ENCODE results near the gene RBFOX2.

DNA sequence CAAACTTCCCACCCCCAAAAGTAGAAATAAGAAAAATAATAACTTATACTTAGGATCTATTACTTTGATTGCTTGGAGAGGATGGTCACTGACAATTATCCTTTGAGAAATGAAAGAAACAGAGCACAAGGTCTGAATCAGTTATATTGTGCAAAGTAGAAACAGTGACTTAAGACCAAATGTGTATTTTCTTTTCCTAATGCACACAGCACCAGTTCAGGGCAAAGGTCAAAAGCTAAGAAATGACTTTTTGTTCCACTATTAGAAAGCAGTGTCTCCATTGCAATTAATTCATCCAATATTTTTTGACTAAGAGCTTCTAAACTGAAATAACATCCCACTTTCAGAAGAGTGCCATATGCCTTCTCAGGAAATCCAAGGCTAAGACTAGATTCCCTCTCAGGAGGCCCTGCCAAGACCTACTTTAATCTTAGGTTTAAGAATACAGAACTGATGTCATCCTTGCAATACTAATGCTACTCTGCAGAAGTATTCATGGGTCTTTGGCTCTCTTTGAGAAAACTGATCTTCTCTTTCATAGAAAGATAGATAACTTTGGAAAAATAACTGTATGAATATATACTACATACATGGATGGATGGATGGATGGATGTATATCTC is 164.0 kb downstream of the RBFOX2 start:
- TF ChIP-seq ZBTB7A (IDR thresholded peaks at IDR 0.05; ENCODE audit: low read depth) (no peak), YY1 (IDR thresholded peaks at IDR 0.05; ENCODE audit: low read depth) (no peak), EP300 (IDR thresholded peaks at IDR 0.05; ENCODE audit: borderline replicate concordance) (no peak), RAD21 (IDR thresholded peaks at IDR 0.05; ENCODE audit: low read depth) (no peak), CEBPB (IDR thresholded peaks at IDR 0.05) (no peak), MAX (IDR thresholded peaks at IDR 0.05) (no peak), EGR1 (IDR thresholded peaks at IDR 0.05) (no peak), REST (IDR thresholded peaks at IDR 0.05; ENCODE audit: low read depth) (no peak), TEAD4 (IDR thresholded peaks at IDR 0.05) (no peak), TCF12 (IDR thresholded peaks at IDR 0.05; ENCODE audit: low read depth) (no peak), FOXM1 (IDR thresholded peaks at IDR 0.05; ENCODE audit: borderline replicate concordance, low read depth) (no peak), TAF1 (IDR thresholded peaks at IDR 0.05; ENCODE audit: low read depth) (no peak), NFIC (IDR thresholded peaks at IDR 0.05) (no peak)
- TF ChIP-seq, protein P1, sequence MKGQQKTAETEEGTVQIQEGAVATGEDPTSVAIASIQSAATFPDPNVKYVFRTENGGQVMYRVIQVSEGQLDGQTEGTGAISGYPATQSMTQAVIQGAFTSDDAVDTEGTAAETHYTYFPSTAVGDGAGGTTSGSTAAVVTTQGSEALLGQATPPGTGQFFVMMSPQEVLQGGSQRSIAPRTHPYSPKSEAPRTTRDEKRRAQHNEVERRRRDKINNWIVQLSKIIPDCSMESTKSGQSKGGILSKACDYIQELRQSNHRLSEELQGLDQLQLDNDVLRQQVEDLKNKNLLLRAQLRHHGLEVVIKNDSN (IDR thresholded peaks at IDR 0.05): no peak

Data from Ishikawa (cell line).